HT1080 (cell line): ENCODE data around the gene DPEP3. TPM values are rescaled to one million over a fixed set of nuclear protein-coding genes. Genes with fewer than 3 reads are reported as not detected.
A peak's percentile ranks its signal among the peaks of the same experiment; 100 is the strongest.

Source experiments
- DNase-seq: peaks from one replicate; pipeline ENCODE4 v3.0.0-alpha.2; 2015; ENCODE audit warnings: low read depth
- small RNA-seq: library from RNA; depleted of rRNA; stranded (forward); fragments of <200 nt; gene quantifications from one replicate; pipeline ENCODE3, GENCODE V24; 2014
- total RNA-seq: library from RNA; depleted of rRNA; stranded (reverse); fragments of >200 nt; shearing (Covaris generic); gene quantifications from 2 replicates; pipeline ENCODE4 v1.2.3, GENCODE V29; 2014; rRNA removed

The DPEP3 gene
- total RNA-seq, 1 experiment from 2014 or later, result not detected

- DNase-seq, result no peak
These were observed 46.5 kb downstream of the DPEP3 start for GRCh38 chr16:67933805-67934204.

- DNase-seq, result no peak
These were observed 47.8 kb downstream of the DPEP3 start for GRCh38 chr16:67932462-67932840.

- DNase-seq, result no peak
These were observed 48.4 kb downstream of the DPEP3 start, which contains the start of gene CTRL for GRCh38 chr16:67931712-67932461. Gene CTRL, minus strand, starts transcription at chr16:67931862. Its CDS starts 10 bp downstream, at chr16:67931852.

- no peak for DNase-seq
These were observed 49.6 kb downstream of the DPEP3 start for GRCh38 chr16:67930678-67931211.

GRCh38 chr16:67930191-67930590, 50.1 kb downstream of the DPEP3 start:
- DNase-seq, result no peak

- DNase-seq, result peak; percentile 49
These were observed 51.5 kb downstream of the DPEP3 start for GRCh38 chr16:67928561-67929364.

- no peak for DNase-seq
These were observed 52.2 kb downstream of the DPEP3 start for GRCh38 chr16:67928147-67928546.

- DNase-seq, result no peak
These were observed 53.0 kb downstream of the DPEP3 start for GRCh38 chr16:67927131-67927941.

GRCh38 chr16:67926181-67926750, 54.0 kb downstream of the DPEP3 start:
- DNase-seq, result peak; percentile 51

Small RNA genes within 50 kb of the gene (small RNA-seq; reads per million reads assigned to genes)
- not detected for gene RNU6-359P

Other genes with a start within 250 kb of the DPEP3 start
- gene RANBP10, start 173.9 kb downstream of the DPEP3 start, total RNA-seq, result 6.2 and 10.8 TPM in 2 replicates
- 0.18 TPM in 1 of 2 replicates, not detected in the other for gene TSNAXIP1, start 173.6 kb downstream of the DPEP3 start, total RNA-seq
- gene THAP11, start 138.2 kb downstream of the DPEP3 start, total RNA-seq, result 91.5 and 105 TPM in 2 replicates
- gene NUTF2, start 133.6 kb downstream of the DPEP3 start, total RNA-seq, result 236 and 318 TPM in 2 replicates
- gene CENPT, start 132.8 kb downstream of the DPEP3 start, total RNA-seq, result 30.1 and 30.2 TPM in 2 replicates
- gene EDC4, start 107.4 kb downstream of the DPEP3 start, total RNA-seq, result 64.5 and 78.1 TPM in 2 replicates
- gene NRN1L, start 95.6 kb downstream of the DPEP3 start, total RNA-seq, result not detected in 2 replicates
- gene PSKH1, start 87.2 kb downstream of the DPEP3 start, total RNA-seq, result 5.9 and 7.0 TPM in 2 replicates
- 2.5 and 2.9 TPM in 2 replicates for gene CTRL, start 48.6 kb downstream of the DPEP3 start, total RNA-seq
- gene PSMB10, start 43.6 kb downstream of the DPEP3 start, total RNA-seq, result 62.2 and 72.3 TPM in 2 replicates
- 3.3 and 3.5 TPM in 2 replicates for gene LCAT, start 36.4 kb downstream of the DPEP3 start, total RNA-seq
- 17.3 and 21.5 TPM in 2 replicates for gene SLC12A4, start 11.9 kb downstream of the DPEP3 start, total RNA-seq
- gene DPEP2, start 19.0 kb upstream of the DPEP3 start, total RNA-seq, result not detected in 2 replicates
- not detected in 2 replicates for gene DPEP2NB, start 35.4 kb upstream of the DPEP3 start, total RNA-seq
- gene DDX28, start 42.7 kb upstream of the DPEP3 start, total RNA-seq, result 18.9 and 22.5 TPM in 2 replicates
- 15.4 and 18.2 TPM in 2 replicates for gene DUS2, start 42.8 kb upstream of the DPEP3 start, total RNA-seq
- gene NFATC3, start 104.9 kb upstream of the DPEP3 start, total RNA-seq, result 14.9 and 15.4 TPM in 2 replicates